Dorsolateral prefrontal cortex (tissue), 118 donors: ENCODE data around the gene CCDC34. TPM values are rescaled to one million over a fixed set of nuclear protein-coding genes. Genes with fewer than 3 reads are reported as not detected.

Experiments used
- total RNA-seq, 120 experiments: library from RNA; stranded (reverse); gene quantifications; one replicate each; pipeline versions ENCODE4 v1.2.3 to v1.2.4, GENCODE V29; 2022

Gene CCDC34
- total RNA-seq, 120 experiments from 2014 or later: 3.1 to 23.2 (median 14.1) TPM

Other genes with a start within 250 kb of the CCDC34 start
- 10 to 100 TPM; 13.8 to 46.9 (median 27.6) TPM for gene LGR4, start 109.6 kb upstream of the CCDC34 start, total RNA-seq
- gene LIN7C, start 143.6 kb upstream of the CCDC34 start, total RNA-seq: 10 to 100 TPM; 30.2 to 58.4 (median 45.7) TPM